ENCODE measurements around the gene PRKAR2B. TPM values are rescaled to one million over a fixed set of nuclear protein-coding genes. Genes with fewer than 3 reads are reported as not detected.

PRKAR2B gene
- total and polyA plus RNA-seq, 12 donors: 30.4 to 212 (median 82.9) TPM

DNA sequence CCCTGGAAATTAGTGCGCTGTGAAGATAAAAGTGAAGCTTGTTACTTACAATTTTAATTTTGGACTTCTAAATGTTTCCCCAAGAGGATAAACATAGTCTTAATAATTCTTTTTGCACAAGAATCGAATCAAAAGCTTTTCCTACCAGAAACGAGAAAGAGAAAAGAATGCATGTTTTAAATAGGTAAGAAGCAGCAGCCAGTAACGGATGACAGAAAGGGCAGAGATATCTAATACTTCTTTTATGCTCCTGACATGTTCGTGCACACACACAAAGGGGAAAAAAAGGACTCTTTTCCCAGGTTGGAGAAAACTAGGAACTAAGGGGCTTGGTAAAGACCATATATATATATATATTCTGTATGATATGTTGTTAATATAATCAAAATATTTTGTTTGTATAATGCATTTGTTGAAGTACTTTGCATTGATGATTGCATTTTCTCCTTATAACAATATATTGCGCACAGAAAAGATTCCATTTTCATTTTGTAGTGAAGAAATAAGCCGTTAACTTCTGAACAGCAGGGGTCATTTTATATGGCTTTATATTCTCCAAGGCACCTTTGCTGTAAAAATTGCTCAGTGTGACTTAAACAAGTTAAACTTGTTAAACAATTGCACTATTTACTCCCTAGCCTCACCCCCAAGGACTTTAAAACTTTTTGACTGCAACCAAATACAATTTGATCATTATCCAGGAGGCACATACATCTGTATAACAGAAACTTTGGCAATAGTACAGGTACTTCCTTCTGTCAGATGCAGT, 2.2 kb downstream of the PRKAR2B start:
- TF ChIP-seq, protein P1, sequence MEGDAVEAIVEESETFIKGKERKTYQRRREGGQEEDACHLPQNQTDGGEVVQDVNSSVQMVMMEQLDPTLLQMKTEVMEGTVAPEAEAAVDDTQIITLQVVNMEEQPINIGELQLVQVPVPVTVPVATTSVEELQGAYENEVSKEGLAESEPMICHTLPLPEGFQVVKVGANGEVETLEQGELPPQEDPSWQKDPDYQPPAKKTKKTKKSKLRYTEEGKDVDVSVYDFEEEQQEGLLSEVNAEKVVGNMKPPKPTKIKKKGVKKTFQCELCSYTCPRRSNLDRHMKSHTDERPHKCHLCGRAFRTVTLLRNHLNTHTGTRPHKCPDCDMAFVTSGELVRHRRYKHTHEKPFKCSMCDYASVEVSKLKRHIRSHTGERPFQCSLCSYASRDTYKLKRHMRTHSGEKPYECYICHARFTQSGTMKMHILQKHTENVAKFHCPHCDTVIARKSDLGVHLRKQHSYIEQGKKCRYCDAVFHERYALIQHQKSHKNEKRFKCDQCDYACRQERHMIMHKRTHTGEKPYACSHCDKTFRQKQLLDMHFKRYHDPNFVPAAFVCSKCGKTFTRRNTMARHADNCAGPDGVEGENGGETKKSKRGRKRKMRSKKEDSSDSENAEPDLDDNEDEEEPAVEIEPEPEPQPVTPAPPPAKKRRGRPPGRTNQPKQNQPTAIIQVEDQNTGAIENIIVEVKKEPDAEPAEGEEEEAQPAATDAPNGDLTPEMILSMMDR (IDR thresholded peaks at IDR 0.05): no peak
- TF ChIP-seq POLR2A (IDR thresholded peaks at IDR 0.05): no peak
- Histone ChIP-seq H3K4me1 (replicated peaks in 1 of 2) (peaks cover 19 to 49% of the 10 kb centered on the region in 2 donors), H3K27me3 (no peaks in the 10 kb centered on the region), H3K9me3 (replicated peaks in 1 of 3) (no peaks in the 10 kb centered on the region), H3K36me3 (replicated peaks in 1 of 2) (no peaks in the 10 kb centered on the region), H3K27ac (peak overlapping the region in 3 of 5 donors; percentile 60 to 89 (median 72)), H3K4me3 (peak overlapping the region in 2 of 4 donors; percentile 78 to 81)
- 46 to 51% (median 48%) methylated on average over 7 of the region's 7 CpGs for WGBS, 4 donors
- intact Hi-C loops (cut with DNase I): loop anchor here in 1 of 2 donors (10.0 kb wide), 1 partner anchor 98 kb away; no protein-coding TSS in a partner anchor
- no peak for DNase-seq

DNA sequence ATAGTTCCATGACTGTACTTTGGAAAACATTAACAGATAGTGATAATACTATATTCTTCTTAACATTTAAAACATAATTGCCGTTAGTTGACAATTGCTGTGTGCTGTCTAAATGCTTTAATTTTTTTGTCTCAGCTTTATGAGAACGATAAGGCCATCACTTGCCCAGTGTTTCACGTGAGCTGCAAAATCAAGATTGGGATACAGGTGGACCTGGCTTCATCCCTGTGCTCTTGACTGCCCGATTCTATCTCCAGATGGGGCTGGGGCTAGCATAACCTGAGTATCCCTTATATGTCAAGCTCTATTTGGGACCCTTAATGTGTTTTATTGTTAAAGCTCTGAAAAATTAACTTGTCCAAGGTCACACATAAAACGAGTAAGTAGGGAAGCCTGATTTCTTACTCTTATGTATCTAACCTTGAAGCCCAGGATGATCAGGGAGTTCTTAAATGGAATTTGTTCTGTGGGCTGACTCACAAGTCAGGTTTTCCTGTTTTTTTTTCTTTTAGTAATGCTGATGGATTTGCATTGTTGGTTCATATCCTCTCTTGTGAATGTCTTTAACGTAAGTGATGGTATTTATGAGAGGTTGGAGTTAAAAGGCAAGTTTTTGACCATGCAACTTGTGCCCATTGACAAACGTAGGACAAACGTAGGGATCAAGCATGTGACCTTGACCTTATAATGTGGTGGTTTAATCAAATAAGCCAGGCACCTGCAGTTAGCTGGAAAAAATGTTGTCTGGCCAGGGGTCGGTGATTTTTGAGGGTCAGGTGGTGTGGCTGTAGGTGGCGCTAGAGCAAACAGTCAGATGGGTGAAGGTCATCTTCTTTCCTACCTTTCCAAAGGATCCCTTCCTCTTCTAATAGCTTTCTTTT, 3.6 kb downstream of the PRKAR2B start:
- Histone ChIP-seq H3K4me1 (replicated peaks in 1 of 2) (peaks cover 19 to 54% of the 10 kb centered on the region in 2 donors), H3K27ac (peak overlapping the region; percentile 30 to 77 (median 65)), H3K36me3 (replicated peaks in 1 of 2) (no peaks in the 10 kb centered on the region), H3K4me3 (no peak overlapping the region), H3K9me3 (replicated peaks in 1 of 3) (no peaks in the 10 kb centered on the region), H3K27me3 (no peaks in the 10 kb centered on the region)
- intact Hi-C loops (cut with DNase I): loop anchor here in 1 of 2 donors (10.0 kb wide), 1 partner anchor 97 kb away; no protein-coding TSS in a partner anchor
- 50 to 58% (median 55%) methylated on average over 10 of the region's 10 CpGs for WGBS, 4 donors
- DNase-seq: no peak
- no peak for TF ChIP-seq POLR2A (IDR thresholded peaks at IDR 0.05)
- TF ChIP-seq, protein P1 (IDR thresholded peaks at IDR 0.05): peak in 2 of 6 experiments; percentile 5 to 15

DNA sequence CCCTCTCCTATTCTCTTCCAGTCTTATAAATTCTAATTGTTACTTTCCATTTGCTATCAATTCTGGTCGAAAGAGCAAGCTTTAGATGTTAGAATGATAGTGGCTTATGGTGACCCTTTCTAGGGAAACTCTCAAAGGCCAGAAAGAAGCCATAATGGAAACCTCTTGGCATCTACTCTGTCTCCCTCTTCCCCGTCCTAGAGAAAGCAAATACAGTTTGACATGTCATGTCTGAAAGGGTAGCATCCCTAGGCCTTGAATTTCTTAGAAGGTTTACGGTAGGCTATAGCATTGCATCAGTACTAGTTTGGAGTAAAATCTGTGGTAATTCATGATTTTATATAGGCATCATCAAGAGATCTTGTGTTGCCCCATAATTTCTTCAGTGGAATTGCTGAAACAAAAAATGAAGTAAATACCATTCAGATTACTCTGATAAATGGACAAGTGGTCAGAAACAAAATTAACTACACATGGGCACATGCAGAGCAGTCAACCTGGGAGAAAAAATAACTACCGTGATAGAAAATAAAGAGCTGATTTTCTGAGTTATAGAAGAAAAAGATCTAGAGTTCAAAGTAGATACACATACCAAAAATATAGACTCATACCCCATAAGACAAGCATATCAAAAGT, 4.4 kb downstream of the PRKAR2B start:
- no peak for DNase-seq
- 85 to 92% (median 87%) methylated on average over 4 of the region's 4 CpGs for WGBS, 4 donors
- TF ChIP-seq POLR2A (IDR thresholded peaks at IDR 0.05): no peak
- TF ChIP-seq, protein P1 (IDR thresholded peaks at IDR 0.05): no peak
- Histone ChIP-seq H3K27me3 (no peaks in the 10 kb centered on the region), H3K4me3 (no peak overlapping the region), H3K9me3 (replicated peaks in 1 of 3) (no peaks in the 10 kb centered on the region), H3K36me3 (replicated peaks in 1 of 2) (no peaks in the 10 kb centered on the region), H3K27ac (peak overlapping the region; percentile 30 to 77 (median 65)), H3K4me1 (replicated peaks in 1 of 2) (peaks cover 19 to 50% of the 10 kb centered on the region in 2 donors)
- intact Hi-C loops (cut with DNase I): loop anchor here in 1 of 2 donors (10.0 kb wide), 1 partner anchor 96 kb away; no protein-coding TSS in a partner anchor
